ENCODE data around the gene CTTNBP2NL. TPM values are rescaled to one million over a fixed set of nuclear protein-coding genes. Genes with fewer than 3 reads are reported as not detected.

CTTNBP2NL gene
- total RNA-seq, 1 donor from 2014 or later = 66.2 TPM

DNA sequence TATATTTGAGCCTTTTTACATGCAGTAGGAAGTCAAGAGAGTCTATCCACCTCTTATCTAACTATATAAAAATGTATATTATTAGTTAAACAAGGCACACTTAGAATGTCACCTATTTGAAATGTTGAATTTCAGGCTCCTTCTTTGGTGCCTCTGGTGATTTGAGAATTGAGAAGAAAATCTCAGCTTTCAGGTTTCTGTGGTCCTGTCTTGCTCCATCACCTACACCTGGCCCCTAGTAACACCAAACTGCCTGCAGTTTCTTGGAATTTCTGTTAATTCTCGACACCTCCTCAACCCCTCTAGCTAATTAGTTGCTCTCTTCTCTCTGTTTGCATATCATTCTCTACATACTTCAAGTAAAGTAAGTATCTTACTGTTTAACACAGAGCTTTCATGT lies 57.9 kb downstream of the CTTNBP2NL start:
- Mint-ChIP-seq H3K9me3 (ENCODE audit: unreplicated experiment) (peaks cover 1% of the 10 kb centered on the region), H3K27me3 (ENCODE audit: unreplicated experiment) (peaks cover 3% of the 10 kb centered on the region), H3K27ac (ENCODE audit: unreplicated experiment) (no peak overlapping the region), H3K4me3 (ENCODE audit: unreplicated experiment) (no peak overlapping the region), H3K36me3 (ENCODE audit: unreplicated experiment) (peaks cover 16% of the 10 kb centered on the region), H3K4me1 (ENCODE audit: low read depth, unreplicated experiment) (peaks cover 15% of the 10 kb centered on the region)
- TF ChIP-seq CTCF (IDR thresholded peaks at IDR 0.05; ENCODE audit: partially characterized antibody, unreplicated experiment) = no peak
- DNase-seq = no peak

GRCh38 chr1:112454316-112454715 lies 58.3 kb downstream of the CTTNBP2NL start:
- Mint-ChIP-seq H3K9me3 (ENCODE audit: unreplicated experiment) (peaks cover 1% of the 10 kb centered on the region), H3K27me3 (ENCODE audit: unreplicated experiment) (peaks cover 3% of the 10 kb centered on the region), H3K36me3 (ENCODE audit: unreplicated experiment) (peaks cover 16% of the 10 kb centered on the region), H3K4me1 (ENCODE audit: low read depth, unreplicated experiment) (peaks cover 17% of the 10 kb centered on the region), H3K27ac (ENCODE audit: unreplicated experiment) (no peak overlapping the region), H3K4me3 (ENCODE audit: unreplicated experiment) (no peak overlapping the region)
- DNase-seq = no peak
- TF ChIP-seq CTCF (IDR thresholded peaks at IDR 0.05; ENCODE audit: partially characterized antibody, unreplicated experiment) = no peak

DNA sequence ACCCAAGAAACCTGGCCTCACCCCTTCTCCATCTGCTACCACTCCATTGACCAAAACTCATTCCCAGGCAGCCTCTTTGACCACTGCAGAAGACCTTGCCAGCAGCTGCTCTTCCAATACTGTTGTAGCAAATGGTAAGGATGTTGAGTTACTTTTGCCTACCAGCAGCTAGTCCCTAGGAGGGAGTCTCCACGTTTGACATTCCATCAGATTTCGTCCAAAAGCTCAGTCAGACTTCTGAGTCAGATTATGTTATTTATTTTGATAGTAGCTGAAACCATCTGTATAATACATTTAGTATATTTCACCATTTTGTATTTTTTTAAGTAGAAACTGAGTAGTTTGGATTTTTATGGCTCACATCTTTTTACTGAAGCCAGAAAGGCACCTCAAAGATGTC lies 61.2 kb downstream of the CTTNBP2NL start:
- Mint-ChIP-seq H3K4me1 (ENCODE audit: low read depth, unreplicated experiment) (peaks cover 40% of the 10 kb centered on the region), H3K9me3 (ENCODE audit: unreplicated experiment) (peaks cover 1% of the 10 kb centered on the region), H3K4me3 (ENCODE audit: unreplicated experiment) (no peak overlapping the region), H3K27ac (ENCODE audit: unreplicated experiment) (no peak overlapping the region), H3K36me3 (ENCODE audit: unreplicated experiment) (peaks cover 16% of the 10 kb centered on the region), H3K27me3 (ENCODE audit: unreplicated experiment) (peaks cover 3% of the 10 kb centered on the region)
- no peak for TF ChIP-seq CTCF (IDR thresholded peaks at IDR 0.05; ENCODE audit: partially characterized antibody, unreplicated experiment)
- no peak for DNase-seq

- Mint-ChIP-seq H3K36me3 (ENCODE audit: unreplicated experiment) (peaks cover 16% of the 10 kb centered on the region), H3K4me1 (ENCODE audit: low read depth, unreplicated experiment) (peaks cover 47% of the 10 kb centered on the region), H3K9me3 (ENCODE audit: unreplicated experiment) (peaks cover 4% of the 10 kb centered on the region), H3K27me3 (ENCODE audit: unreplicated experiment) (peaks cover 3% of the 10 kb centered on the region), H3K4me3 (ENCODE audit: unreplicated experiment) (no peak overlapping the region), H3K27ac (ENCODE audit: unreplicated experiment) (no peak overlapping the region)
- TF ChIP-seq CTCF (IDR thresholded peaks at IDR 0.05; ENCODE audit: partially characterized antibody, unreplicated experiment) = no peak
- no peak for DNase-seq
Measured at GRCh38 chr1:112457955-112458354, 61.9 kb downstream of the CTTNBP2NL start.

DNA sequence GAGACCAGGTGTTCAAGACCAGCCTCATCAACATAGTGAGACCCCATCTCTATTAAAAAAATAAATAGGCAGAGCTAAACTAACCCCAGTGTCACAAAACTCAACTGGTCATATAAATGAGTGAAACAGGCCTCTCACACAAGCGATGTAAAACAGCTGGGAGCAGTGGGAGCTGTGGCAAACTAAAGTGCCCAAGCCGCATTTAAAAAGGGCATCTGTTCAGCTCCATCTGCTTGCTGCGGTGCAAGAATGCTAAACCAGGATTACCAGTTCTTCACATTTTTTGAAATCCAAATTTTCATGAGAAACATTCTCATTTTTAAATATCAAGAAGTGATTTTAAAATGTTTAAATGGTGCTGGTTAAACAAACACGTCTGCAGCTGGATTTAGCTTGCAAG lies 62.7 kb downstream of the CTTNBP2NL start:
- Mint-ChIP-seq H3K27ac (ENCODE audit: unreplicated experiment) (peak overlapping the region; percentile 82), H3K27me3 (ENCODE audit: unreplicated experiment) (peaks cover 3% of the 10 kb centered on the region), H3K4me3 (ENCODE audit: unreplicated experiment) (no peak overlapping the region), H3K9me3 (ENCODE audit: unreplicated experiment) (peaks cover 4% of the 10 kb centered on the region), H3K36me3 (ENCODE audit: unreplicated experiment) (peaks cover 16% of the 10 kb centered on the region), H3K4me1 (ENCODE audit: low read depth, unreplicated experiment) (peaks cover 48% of the 10 kb centered on the region)
- TF ChIP-seq CTCF (IDR thresholded peaks at IDR 0.05; ENCODE audit: partially characterized antibody, unreplicated experiment) = no peak
- no peak for DNase-seq
